B cell (primary cell): ENCODE results near the gene CACNA1A. TPM values are rescaled to one million over a fixed set of nuclear protein-coding genes. Genes with fewer than 3 reads are reported as not detected.

Experiments
- ATAC-seq: fragments of 200-7000 bp; cut with Tn5 transposase; one replicate; pipeline ENCODE4 v1.10.0; 2021; ENCODE audit warnings: low read depth, mild to moderate bottlenecking, moderate number of reproducible peaks, moderate library complexity
- CTCF ChIA-PET: fragments of 350-600 bp; sonication (Branson Sonifier 250); formaldehyde crosslinking; loops from one replicate; lab custom pipeline; 2021; ENCODE audit warnings: antibody characterized with exemption, inconsistent platforms; lab: Charles Lee
- POLR2A ChIA-PET: fragments of 350-600 bp; sonication (Branson Sonifier 250); formaldehyde crosslinking; loops from one replicate; lab custom pipeline; 2021; ENCODE audit warnings: antibody characterized with exemption; lab: Charles Lee
- DNase-seq: peaks from one replicate; pipeline ENCODE4 v3.0.0; 2013
- H2AFZ ChIP-seq: 2 replicates; pipeline ENCODE4 v1.6.1; 2012; ENCODE audit warnings: mild to moderate bottlenecking, low read depth, low read length; ENCODE audit not compliant: insufficient read depth, poor library complexity, severe bottlenecking
- H3K27ac ChIP-seq, 2 donors: 1 replicate in 1 of 2; 2 replicates in 1 of 2; pipeline ENCODE4 v1.5.1; 2012 to 2013; ENCODE audit warnings: low read length in 2 of 2, mild to moderate bottlenecking in 2 of 2, moderate library complexity in 1 of 2
- H3K27me3 ChIP-seq, 4 experiments: fragments of 200-600 bp in 1 of 4; sonication (generic) in 1 of 4; replicated peaks in 1 of 4; 1 replicate in 2 of 4; 2 replicates in 2 of 4; pipeline versions ENCODE4 v1.6.1 to v1.7.0; 2013 to 2016; ENCODE audit warnings: low read length in 3 of 4, mild to moderate bottlenecking in 2 of 4, mixed read lengths in 1 of 4, moderate library complexity in 1 of 4; ENCODE audit not compliant: insufficient read depth in 4 of 4, control insufficient read depth in 3 of 4; ENCODE audit errors: control extremely low read depth in 1 of 4
- H3K36me3 ChIP-seq, 2 experiments: replicated peaks in 1 of 2; 1 replicate in 1 of 2; 2 replicates in 1 of 2; pipeline versions ENCODE4 v1.6.1 to v1.7.1; 2013; ENCODE audit warnings: low read length in 1 of 2; ENCODE audit not compliant: insufficient read depth in 2 of 2, control insufficient read depth in 1 of 2; ENCODE audit errors: control extremely low read depth in 1 of 2, extremely low read depth in 1 of 2
- H3K4me1 ChIP-seq, 2 donors: fragments of 200-600 bp in 1 of 2; sonication (generic) in 1 of 2; 1 replicate in 1 of 2; 2 replicates in 1 of 2; pipeline versions ENCODE4 v1.5.1 to v1.6.1; 2013 to 2017; ENCODE audit warnings: low read length in 2 of 2; ENCODE audit not compliant: control insufficient read depth in 2 of 2, insufficient read depth in 2 of 2
- H3K4me2 ChIP-seq: replicated peaks from 2 replicates; pipeline ENCODE3; 2012; ENCODE audit warnings: mild to moderate bottlenecking, low read depth, low read length; ENCODE audit not compliant: poor library complexity, severe bottlenecking
- H3K4me3 ChIP-seq, 5 experiments: fragments of 200-600 bp in 1 of 5; sonication (generic) in 1 of 5; 1 replicate in 3 of 5; 2 replicates in 2 of 5; pipeline versions ENCODE4 v1.5.1 to v1.7.0; 2011 to 2016; ENCODE audit warnings: low read length in 4 of 5, mild to moderate bottlenecking in 4 of 5, low read depth in 2 of 5, control low read depth in 1 of 5, moderate library complexity in 1 of 5; ENCODE audit not compliant: insufficient read depth in 1 of 5; ENCODE audit errors: control extremely low read depth in 1 of 5, extremely low read depth in 1 of 5
- H3K79me2 ChIP-seq: fragments of 200-600 bp; sonication (generic); one replicate; pipeline ENCODE4 v1.6.0; 2016; ENCODE audit warnings: low read length; ENCODE audit not compliant: control insufficient read depth, insufficient read depth
- H3K9ac ChIP-seq: fragments of 200-600 bp; sonication (generic); 2 replicates; pipeline ENCODE4 v1.6.1; 2017; ENCODE audit warnings: mild to moderate bottlenecking, low read length, moderate library complexity
- H3K9me3 ChIP-seq, 3 donors: one replicate each; pipeline versions ENCODE4 v1.6.1 to v1.7.1; 2013; ENCODE audit warnings: low read length in 2 of 3; ENCODE audit not compliant: control insufficient read depth in 2 of 3, insufficient read depth in 1 of 3; ENCODE audit errors: control extremely low read depth in 1 of 3
- H4K20me1 ChIP-seq: 2 replicates; pipeline ENCODE4 v1.6.0; 2012; ENCODE audit warnings: mild to moderate bottlenecking, low read length; ENCODE audit not compliant: insufficient read depth, control insufficient read depth, poor library complexity, severe bottlenecking
- H3K27ac Mint-ChIP-seq: one replicate; pipeline ENCODE4 v1.8.0; 2021; ENCODE audit warnings: mixed read lengths
- H3K27me3 Mint-ChIP-seq: one replicate; pipeline ENCODE4 v1.8.0; 2021; ENCODE audit warnings: mixed read lengths
- H3K4me1 Mint-ChIP-seq: one replicate; pipeline ENCODE4 v1.8.0; 2021; ENCODE audit warnings: mixed read lengths
- H3K4me3 Mint-ChIP-seq: one replicate; pipeline ENCODE4 v1.8.0; 2021; ENCODE audit warnings: mixed read lengths
- H3K9me3 Mint-ChIP-seq: one replicate; pipeline ENCODE4 v1.8.0; 2022; ENCODE audit warnings: mixed read lengths; ENCODE audit not compliant: insufficient read depth
- CTCF ChIP-seq: fragments of 200-600 bp; IDR thresholded peaks from one replicate; pipeline ENCODE4 v1.8.0; 2022; ENCODE audit warnings: antibody characterized with exemption, mild to moderate bottlenecking
- EZH2 ChIP-seq: IDR thresholded peaks from 2 replicates; pipeline ENCODE4 v1.6.1; 2012; ENCODE audit warnings: borderline replicate concordance, low read depth, mild to moderate bottlenecking, moderate library complexity, low read length; ENCODE audit not compliant: insufficient read depth, poor library complexity, severe bottlenecking
- WGBS: methylation state at CpG from one replicate; pipeline ENCODE4 v1.1.5; 2013; ENCODE audit warnings: missing lambda C conversion rate; ENCODE audit not compliant: insufficient coverage; 5-methylcytosine and 5-hydroxymethylcytosine counted together
- intact Hi-C: fragments of 100-400 bp; cut with micrococcal nuclease; formaldehyde crosslinking; loops from one replicate; pipeline ENCODE4 v1.10.0; 2022
- polyA plus RNA-seq: library from polyadenylated mRNA; depleted of rRNA; stranded (reverse); fragments of >200 nt; gene quantifications from 2 replicates; pipeline ENCODE4 v1.2.3, GENCODE V29; 2012
- total RNA-seq, 2 donors: library from RNA; stranded (reverse); fragments of 120-200 nt in 1 of 2; gene quantifications; 1 replicate in 1 of 2; 2 replicates in 1 of 2; pipeline versions ENCODE4 v1.2.3 to v1.2.4, GENCODE V29; 2013 to 2022

CACNA1A gene
- total and polyA plus RNA-seq, 2 donors (not counting 1 experiment from before 2014, with no cell fraction given): 1.2 to 1.3 TPM

GRCh38 chr19:13255041-13255718, 251.1 kb downstream of the CACNA1A start:
- 89% methylated on average over 21 of the region's 21 CpGs for WGBS
- H3K4me3 Mint-ChIP-seq: no peak overlapping the region
- Histone ChIP-seq H3K9ac (no peak overlapping the region), H3K4me1 (no peaks in the 10 kb centered on the region), H3K27me3 (peaks cover 0 to 9% (median 3%) of the 10 kb centered on the region in 4 experiments), H3K4me2 (no peak overlapping the region), H3K4me3 (no peak overlapping the region), H3K9me3 (peaks cover 0 to 6% (median 4%) of the 10 kb centered on the region in 3 donors), H4K20me1 (no peaks in the 10 kb centered on the region), H3K36me3 (no peaks in the 10 kb centered on the region), H3K79me2 (no peaks in the 10 kb centered on the region), H2AFZ (no peak overlapping the region), H3K27ac (no peak overlapping the region)
- intact Hi-C loops: no loop called here
- peaks cover 18% of the 10 kb centered on the region for H3K27me3 Mint-ChIP-seq
- POLR2A ChIA-PET: interaction anchor here (0.9 kb wide), 1 partner anchor 9 kb away, joined by 3 read pairs; no protein-coding TSS in a partner anchor
- DNase-seq: no peak
- no peak overlapping the region for H3K27ac Mint-ChIP-seq
- no peaks in the 10 kb centered on the region for H3K4me1 Mint-ChIP-seq
- CTCF ChIA-PET: interaction anchor here (1.5 kb wide), 1 partner anchor 9 kb away, joined by 4 read pairs; no protein-coding TSS in a partner anchor
- no peak for ATAC-seq
- TF ChIP-seq EZH2: no peak
- no peak for TF ChIP-seq CTCF
- H3K9me3 Mint-ChIP-seq: peaks cover 5% of the 10 kb centered on the region
